H1 (cell line): Measurements from ENCODE around the gene PRRX1. TPM values are rescaled to one million over a fixed set of nuclear protein-coding genes. Genes with fewer than 3 reads are reported as not detected.

ENCODE experiments used
- CTCF ChIA-PET: fragments of 300-600 bp; sonication (Branson Sonifier 250); formaldehyde crosslinking; loops from one replicate; lab custom pipeline; 2021; ENCODE audit not compliant: partially characterized antibody; lab: Charles Lee
- POLR2A ChIA-PET: fragments of 300-600 bp; sonication (Branson Sonifier 250); formaldehyde crosslinking; loops from one replicate; lab custom pipeline; 2021; ENCODE audit warnings: inconsistent platforms; ENCODE audit not compliant: partially characterized antibody; lab: Charles Lee
- DNase-seq, 2 experiments: peaks; one replicate each; pipeline versions ENCODE4 v3.0.0 to v3.0.0-alpha.2; 2010 to 2022; ENCODE audit warnings: low spot score in 2 of 2, low read depth in 1 of 2, mixed read lengths in 1 of 2
- FAIRE-seq: peaks from 2 replicates; lab custom pipeline; 2011; peaks lifted over from hg19 to GRCh38; lab: Jason Lieb, UNC
- H2AFZ ChIP-seq: 2 replicates; pipeline ENCODE4 v1.8.1; 2012; ENCODE audit warnings: low read length, inconsistent platforms
- H2AK5ac ChIP-seq: 2 replicates; pipeline ENCODE4 v1.6.1; 2013; ENCODE audit warnings: low read depth, low read length
- H2BK120ac ChIP-seq: replicated peaks from 2 replicates; pipeline ENCODE3; 2013; ENCODE audit warnings: low read depth, low read length, inconsistent platforms
- H2BK12ac ChIP-seq: 2 replicates; pipeline ENCODE4 v1.6.1; 2013; ENCODE audit warnings: low read depth, low read length
- H2BK15ac ChIP-seq: 2 replicates; pipeline ENCODE4 v1.6.1; 2013; ENCODE audit warnings: low read length
- H2BK20ac ChIP-seq: 2 replicates; pipeline ENCODE4 v1.6.1; 2013; ENCODE audit warnings: low read length
- H2BK5ac ChIP-seq: 2 replicates; pipeline ENCODE4 v1.6.1; 2013; ENCODE audit warnings: low read depth, low read length
- H3K14ac ChIP-seq: 2 replicates; pipeline ENCODE4 v1.6.1; 2013; ENCODE audit warnings: inconsistent platforms; ENCODE audit not compliant: insufficient read length
- H3K18ac ChIP-seq: 2 replicates; pipeline ENCODE4 v1.6.1; 2013; ENCODE audit warnings: low read length; ENCODE audit errors: extremely low read depth
- H3K23ac ChIP-seq: 2 replicates; pipeline ENCODE4 v1.6.1; 2013; ENCODE audit warnings: inconsistent platforms; ENCODE audit not compliant: insufficient read length
- H3K23me2 ChIP-seq: 2 replicates; pipeline ENCODE4 v1.6.1; 2013; ENCODE audit warnings: low read depth, low read length
- H3K27ac ChIP-seq: 2 replicates; pipeline ENCODE4 v1.6.1; 2011; ENCODE audit warnings: low read depth, low read length, inconsistent platforms
- H3K27me3 ChIP-seq, 4 experiments: replicated peaks in 1 of 4; 1 replicate in 1 of 4; 2 replicates in 3 of 4; pipeline versions ENCODE4 v1.6.1 to v1.8.1; 2011 to 2013; ENCODE audit warnings: low read length in 3 of 4, mild to moderate bottlenecking in 3 of 4, inconsistent platforms in 2 of 4, mixed read lengths in 2 of 4, moderate library complexity in 1 of 4; ENCODE audit not compliant: control insufficient read depth in 3 of 4, insufficient read depth in 3 of 4; ENCODE audit errors: extremely low read depth in 1 of 4
- H3K36me3 ChIP-seq, 4 experiments: 2 replicates each; pipeline versions ENCODE4 v1.6.1 to v1.8.1; 2011 to 2013; ENCODE audit warnings: mild to moderate bottlenecking in 4 of 4, low read length in 3 of 4, moderate library complexity in 2 of 4, control low read depth in 1 of 4, inconsistent platforms in 1 of 4; ENCODE audit not compliant: insufficient read depth in 4 of 4, control insufficient read depth in 2 of 4
- H3K4ac ChIP-seq: replicated peaks from 2 replicates; pipeline ENCODE3; 2013; ENCODE audit warnings: low read length, low read depth, mixed read lengths, inconsistent platforms; ENCODE audit not compliant: insufficient read length
- H3K4me1 ChIP-seq, 4 experiments: replicated peaks in 1 of 4; 1 replicate in 1 of 4; 2 replicates in 3 of 4; pipeline versions ENCODE4 v1.6.1 to v1.8.1; 2011 to 2013; ENCODE audit warnings: low read length in 3 of 4, inconsistent platforms in 2 of 4, mixed read lengths in 1 of 4; ENCODE audit not compliant: insufficient read depth in 4 of 4, control insufficient read depth in 3 of 4
- H3K4me2 ChIP-seq, 2 experiments: 2 replicates each; pipeline versions ENCODE4 v1.6.1 to v1.8.1; 2011 to 2013; ENCODE audit warnings: low read depth in 2 of 2, low read length in 2 of 2, control low read depth in 1 of 2, inconsistent platforms in 1 of 2, mild to moderate bottlenecking in 1 of 2; ENCODE audit not compliant: insufficient read depth in 1 of 2
- H3K4me3 ChIP-seq, 4 experiments: fragments of 200-600, 300-600 bp in 1 of 4; sonication (generic), shearing (Covaris generic), sonication (Bioruptor Twin) in 1 of 4; 2 replicates each; pipeline versions ENCODE4 v1.5.1 to v1.8.1; 2011 to 2016; ENCODE audit warnings: low read length in 4 of 4, low read depth in 3 of 4, control low read depth in 2 of 4, inconsistent platforms in 2 of 4, mild to moderate bottlenecking in 2 of 4, mixed read lengths in 1 of 4, moderate library complexity in 1 of 4; ENCODE audit not compliant: insufficient read depth in 2 of 4; ENCODE audit errors: extremely low read depth in 1 of 4
- H3K56ac ChIP-seq: replicated peaks from 2 replicates; pipeline ENCODE3; 2013; ENCODE audit warnings: low read depth, mild to moderate bottlenecking, mixed read lengths, low read length, inconsistent platforms; ENCODE audit not compliant: insufficient read length
- H3K79me1 ChIP-seq: 2 replicates; pipeline ENCODE4 v1.6.1; 2013; ENCODE audit warnings: low read depth, low read length, control low read depth
- H3K79me2 ChIP-seq, 2 experiments: 2 replicates each; pipeline versions ENCODE4 v1.6.1 to v1.8.1; 2012 to 2013; ENCODE audit warnings: low read length in 2 of 2, mild to moderate bottlenecking in 2 of 2, inconsistent platforms in 1 of 2; ENCODE audit not compliant: insufficient read depth in 2 of 2, control insufficient read depth in 1 of 2
- H3K9ac ChIP-seq, 4 experiments: replicated peaks in 1 of 4; 1 replicate in 1 of 4; 2 replicates in 3 of 4; pipeline versions ENCODE4 v1.6.1 to v1.8.1; 2011 to 2013; ENCODE audit warnings: low read depth in 3 of 4, low read length in 3 of 4, control low read depth in 2 of 4, mild to moderate bottlenecking in 2 of 4, moderate library complexity in 2 of 4, inconsistent platforms in 1 of 4; ENCODE audit errors: extremely low read depth in 1 of 4
- H3K9me3 ChIP-seq, 2 experiments: 2 replicates each; pipeline versions ENCODE4 v1.6.1 to v1.8.1; 2012 to 2013; ENCODE audit warnings: mild to moderate bottlenecking in 2 of 2, moderate library complexity in 2 of 2, control low read depth in 1 of 2, inconsistent platforms in 1 of 2, low read depth in 1 of 2, low read length in 1 of 2, mixed read lengths in 1 of 2; ENCODE audit not compliant: insufficient read depth in 2 of 2
- H4K20me1 ChIP-seq, 2 experiments: replicated peaks in 1 of 2; 2 replicates each; pipeline versions ENCODE3 to v1.8.1; 2011 to 2013; ENCODE audit warnings: inconsistent platforms in 2 of 2, low read length in 2 of 2, mild to moderate bottlenecking in 1 of 2; ENCODE audit not compliant: insufficient read depth in 2 of 2, control insufficient read depth in 1 of 2
- H4K5ac ChIP-seq: 2 replicates; pipeline ENCODE4 v1.6.1; 2013; ENCODE audit warnings: low read length, low read depth, mixed read lengths, inconsistent platforms; ENCODE audit not compliant: insufficient read length
- H4K8ac ChIP-seq: 2 replicates; pipeline ENCODE4 v1.8.0; 2013; ENCODE audit warnings: mild to moderate bottlenecking, moderate library complexity, low read length, inconsistent platforms; ENCODE audit not compliant: insufficient read depth; ENCODE audit errors: extremely low read depth
- H4K91ac ChIP-seq: replicated peaks from 2 replicates; pipeline ENCODE3; 2013; ENCODE audit warnings: low read length, mixed read lengths, inconsistent platforms; ENCODE audit not compliant: insufficient read length
- BCL11A ChIP-seq, 2 experiments: IDR thresholded peaks; one replicate each; pipeline ENCODE4 v1.6.1; 2011; ENCODE audit warnings: low read depth in 2 of 2, low read length in 2 of 2, mild to moderate bottlenecking in 2 of 2
- CBX8 ChIP-seq: fragments of 300-800, 300-1000 bp; sonication (generic); IDR thresholded peaks from 2 replicates; pipeline ENCODE4 v1.7.1; 2016; ENCODE audit warnings: low read depth, low read length, borderline replicate concordance
- CHD2 ChIP-seq: IDR thresholded peaks from 2 replicates; pipeline ENCODE4 v1.6.1; 2012; ENCODE audit warnings: low read length, improper control_type of control experiment
- GTF2F1 ChIP-seq: IDR thresholded peaks from 2 replicates; pipeline ENCODE4 v1.6.1; 2012; ENCODE audit warnings: low read depth, low read length, improper control_type of control experiment, borderline replicate concordance
- KDM4A ChIP-seq: IDR thresholded peaks from one replicate; pipeline ENCODE4 v1.7.1; 2012; ENCODE audit warnings: low read depth, mild to moderate bottlenecking, moderate library complexity, low read length, inconsistent platforms; ENCODE audit not compliant: severe bottlenecking
- MAFK ChIP-seq: IDR thresholded peaks from 2 replicates; pipeline ENCODE4 v1.6.1; 2012; ENCODE audit warnings: low read depth, mild to moderate bottlenecking, improper control_type of control experiment, low read length
- NRF1 ChIP-seq: IDR thresholded peaks from 2 replicates; pipeline ENCODE4 v1.6.1; 2011; ENCODE audit warnings: mild to moderate bottlenecking, low read depth, low read length, improper control_type of control experiment
- RAD21 ChIP-seq, 2 experiments: IDR thresholded peaks in 1 of 2; conservative IDR thresholded peaks in 1 of 2; 2 replicates each; pipeline ENCODE4 v1.6.1; 2011; ENCODE audit warnings: low read depth in 2 of 2, low read length in 2 of 2, improper control_type of control experiment in 1 of 2, inconsistent platforms in 1 of 2, mild to moderate bottlenecking in 1 of 2, moderate library complexity in 1 of 2
- SAP30 ChIP-seq: fragments of 300-600 bp; sonication (generic); IDR thresholded peaks from 2 replicates; pipeline ENCODE4 v1.7.1; 2012; ENCODE audit warnings: low read length, moderate library complexity, mild to moderate bottlenecking, inconsistent platforms; ENCODE audit not compliant: insufficient read depth, insufficient replicate concordance
- SIX5 ChIP-seq: IDR thresholded peaks from 2 replicates; pipeline ENCODE4 v1.6.1; 2011; ENCODE audit warnings: mild to moderate bottlenecking, low read depth, low read length
- TAF7 ChIP-seq: optimal IDR thresholded peaks from 2 replicates; pipeline ENCODE3; 2011; ENCODE audit warnings: low read depth, mild to moderate bottlenecking, inconsistent platforms, low read length, moderate library complexity, borderline replicate concordance
- TBP ChIP-seq: IDR thresholded peaks from 2 replicates; pipeline ENCODE4 v1.6.1; 2011; ENCODE audit warnings: low read depth, low read length, improper control_type of control experiment
- TEAD4 ChIP-seq: IDR thresholded peaks from 2 replicates; pipeline ENCODE4 v1.6.1; 2012; ENCODE audit warnings: low read depth, low read length, inconsistent platforms, mixed read lengths
- WGBS, 2 experiments: shearing (Covaris generic) in 1 of 2; methylation state at CpG; one replicate each; pipeline versions ENCODE4 v1.1.6 to v1.1.7; 2013 to 2015; ENCODE audit warnings: low lambda C conversion rate in 2 of 2, mixed read lengths in 2 of 2, inconsistent platforms in 1 of 2, low coverage in 1 of 2, missing lambda C conversion rate in 1 of 2; ENCODE audit not compliant: insufficient replicate concordance in 2 of 2, insufficient coverage in 1 of 2, insufficient read length in 1 of 2; ENCODE audit errors: extremely low coverage in 1 of 2, missing lambda C conversion rate in 1 of 2; 5-methylcytosine and 5-hydroxymethylcytosine counted together
- polyA plus RNA-seq, 7 experiments: library from polyadenylated mRNA; depleted of rRNA in 3 of 7; stranded (reverse) in 5 of 7; unstranded in 2 of 7; fragments of >200 nt in 5 of 7; fragments of 200-250 nt in 2 of 7; gene quantifications; 1 replicate in 5 of 7; 2 replicates in 1 of 7; 4 replicates in 1 of 7; pipeline versions ENCODE4 v1.2.1 to v1.2.3, GENCODE V29; 2011 to 2013; ENCODE audit warnings: missing spikeins in 2 of 7, mixed read lengths in 2 of 7
- total RNA-seq: library from RNA; stranded (reverse); fragmentation: NEBNext Ultra II Directional; extraction: Animal tissue kit (Norgen Biotek cat#: 25700); gene quantifications from 2 replicates; pipeline ENCODE4 v1.2.1, GENCODE V29; 2021

The PRRX1 gene
- total and polyA plus RNA-seq, 2 of the 8 experiments (the other 6 are each of a cell fraction or from before 2014, with no cell fraction given) = not detected

DNA sequence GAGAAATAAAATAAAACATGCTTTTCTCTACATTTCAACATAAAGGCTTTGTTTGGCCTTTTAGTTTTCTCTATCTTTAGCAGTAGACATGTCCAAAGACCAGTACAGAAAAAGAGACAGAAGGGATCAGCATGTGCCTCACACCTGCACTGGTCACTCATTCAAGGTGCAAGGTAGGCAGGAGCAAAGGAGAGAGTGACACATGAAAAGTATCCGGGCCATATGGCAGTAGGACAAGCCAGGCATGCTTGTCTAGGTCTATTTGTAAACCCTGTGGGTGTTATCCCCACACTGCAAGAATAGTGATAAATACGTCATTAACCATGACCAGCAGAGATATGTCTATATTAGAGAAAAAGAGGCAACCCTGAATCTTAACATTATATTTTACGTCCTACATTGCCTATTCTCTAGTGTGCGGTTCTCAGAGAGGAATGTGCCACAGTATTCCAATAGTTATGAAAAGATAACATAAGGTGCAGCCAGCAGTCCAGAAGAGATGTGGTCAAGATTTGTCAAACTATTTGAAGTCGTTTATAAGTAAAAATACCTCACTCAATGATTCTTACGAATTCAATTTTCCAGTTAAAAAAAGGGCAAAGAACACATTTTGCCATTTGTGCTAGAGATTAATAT, 32.1 kb downstream of the PRRX1 start:
- no peaks in the 10 kb centered on the region for H3K79me1 ChIP-seq
- ChIA-PET POLR2A (no interaction called here), CTCF (interaction anchor here (1.0 to 7.8 kb wide), 2 partner anchors 7 to 26 kb away, joined by 3 to 48 read pairs; no protein-coding TSS in a partner anchor)
- H2BK120ac ChIP-seq = no peak overlapping the region
- H3K4me1 ChIP-seq = no peaks in the 10 kb centered on the region
- TF ChIP-seq TAF7 = no peak
- no peak for TF ChIP-seq TBP
- TF ChIP-seq CHD2 = no peak
- TF ChIP-seq BCL11A (IDR thresholded peaks at IDR 0.05; ENCODE audit: low read depth in 2 of 2, low read length in 2 of 2) = no peak
- no peak for TF ChIP-seq CBX8
- TF ChIP-seq SIX5 = no peak
- no peak for TF ChIP-seq RAD21 (IDR thresholded peaks at IDR 0.05 in 1 of 2, conservative IDR thresholded peaks at IDR 0.05 in 1 of 2; ENCODE audit: low read depth in 2 of 2, low read length in 2 of 2)
- TF ChIP-seq NRF1 = no peak
- TF ChIP-seq KDM4A = no peak
- TF ChIP-seq TEAD4 = no peak
- TF ChIP-seq SAP30 = no peak
- no peak for TF ChIP-seq MAFK
- no peak for TF ChIP-seq GTF2F1
- H3K23me2 ChIP-seq = no peaks in the 10 kb centered on the region; the same call in 1 of the 2 replicates
- H4K20me1 ChIP-seq = no peaks in the 10 kb centered on the region
- H3K79me2 ChIP-seq = no peaks in the 10 kb centered on the region
- no peak overlapping the region for H2AK5ac ChIP-seq
- H2AFZ ChIP-seq = no peak overlapping the region
- no peak overlapping the region for H2BK15ac ChIP-seq
- no peak overlapping the region for H4K5ac ChIP-seq
- no peak overlapping the region for H3K27ac ChIP-seq
- no peak overlapping the region for H3K56ac ChIP-seq
- no peak overlapping the region for H3K4me2 ChIP-seq
- H3K14ac ChIP-seq = no peak overlapping the region
- no peak overlapping the region for H3K4ac ChIP-seq
- no peaks in the 10 kb centered on the region for H3K27me3 ChIP-seq
- WGBS, 2 experiments = 91% methylated on average over 6 of the region's 6 CpGs; no CpG with 5 or more reads in 1 of the 2 experiments
- no peak overlapping the region for H4K91ac ChIP-seq
- H3K23ac ChIP-seq = no peak overlapping the region
- no peak for DNase-seq
- no peak overlapping the region for H2BK5ac ChIP-seq
- no peaks in the 10 kb centered on the region for H3K36me3 ChIP-seq
- H3K4me3 ChIP-seq = no peak overlapping the region
- no peak overlapping the region for H3K18ac ChIP-seq
- H4K8ac ChIP-seq = no peak overlapping the region
- H3K9me3 ChIP-seq = no peaks in the 10 kb centered on the region
- H2BK12ac ChIP-seq = no peak overlapping the region
- no peak overlapping the region for H2BK20ac ChIP-seq
- H3K9ac ChIP-seq = no peak overlapping the region
- FAIRE-seq = no peak
